ENCODE measurements around the gene CD300A.
"Not testable (repeated sequence)": the region's sequence is repeated elsewhere in the genome, so short reads cannot be mapped to it uniquely, and the experiment has no call there.

The CD300A gene

DNA sequence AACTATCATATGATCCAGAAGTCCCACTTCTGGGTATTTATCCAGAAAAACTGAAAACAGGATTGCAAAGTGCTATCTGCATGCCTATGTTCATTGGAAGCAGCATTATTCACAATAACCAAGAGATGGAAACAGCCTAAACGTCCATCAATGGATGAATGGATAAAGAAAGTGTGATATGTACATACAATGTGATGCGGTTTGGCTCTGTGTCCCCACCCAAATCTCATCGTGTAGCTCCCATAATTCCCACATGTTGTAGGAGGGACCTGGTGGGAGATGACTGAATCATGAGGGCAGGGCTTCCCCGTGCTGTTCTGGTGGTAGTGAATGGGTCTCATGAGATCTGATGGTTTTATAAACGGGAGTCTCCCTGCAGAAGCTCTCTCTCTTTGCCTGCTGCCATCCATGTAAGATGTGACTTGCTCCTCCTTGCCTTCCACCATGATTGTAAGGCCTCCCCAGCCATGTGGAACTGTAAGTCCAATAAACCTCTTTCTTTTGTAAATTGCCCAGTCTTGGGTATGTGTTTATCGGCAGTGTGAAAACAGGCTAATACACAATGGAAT, 52.1 kb downstream of the CD300A start:
- DNase-seq (ENCODE audit: low read depth): not testable (repeated sequence)

DNA sequence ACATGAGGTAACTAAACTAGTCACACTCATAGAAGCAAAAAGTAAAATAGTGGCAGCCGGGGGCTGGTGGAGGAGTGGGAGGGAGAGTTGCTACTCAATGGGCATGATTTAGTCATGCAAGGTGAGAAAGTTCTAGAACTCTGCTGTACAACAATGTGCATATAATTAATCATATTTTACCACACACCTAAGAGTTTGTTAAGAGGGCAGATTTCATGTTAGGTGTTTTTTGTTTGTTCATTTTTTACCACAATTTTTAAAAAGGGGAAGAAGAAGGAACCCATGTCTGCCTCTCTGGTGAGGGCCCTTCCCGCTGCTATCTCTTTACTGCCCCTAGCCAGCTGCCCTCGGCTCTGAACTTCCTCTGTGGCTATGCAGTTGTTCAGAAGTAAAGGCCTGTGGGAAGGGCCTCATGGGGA, 53.6 kb downstream of the CD300A start:
- DNase-seq (ENCODE audit: low read depth): no peak

DNA sequence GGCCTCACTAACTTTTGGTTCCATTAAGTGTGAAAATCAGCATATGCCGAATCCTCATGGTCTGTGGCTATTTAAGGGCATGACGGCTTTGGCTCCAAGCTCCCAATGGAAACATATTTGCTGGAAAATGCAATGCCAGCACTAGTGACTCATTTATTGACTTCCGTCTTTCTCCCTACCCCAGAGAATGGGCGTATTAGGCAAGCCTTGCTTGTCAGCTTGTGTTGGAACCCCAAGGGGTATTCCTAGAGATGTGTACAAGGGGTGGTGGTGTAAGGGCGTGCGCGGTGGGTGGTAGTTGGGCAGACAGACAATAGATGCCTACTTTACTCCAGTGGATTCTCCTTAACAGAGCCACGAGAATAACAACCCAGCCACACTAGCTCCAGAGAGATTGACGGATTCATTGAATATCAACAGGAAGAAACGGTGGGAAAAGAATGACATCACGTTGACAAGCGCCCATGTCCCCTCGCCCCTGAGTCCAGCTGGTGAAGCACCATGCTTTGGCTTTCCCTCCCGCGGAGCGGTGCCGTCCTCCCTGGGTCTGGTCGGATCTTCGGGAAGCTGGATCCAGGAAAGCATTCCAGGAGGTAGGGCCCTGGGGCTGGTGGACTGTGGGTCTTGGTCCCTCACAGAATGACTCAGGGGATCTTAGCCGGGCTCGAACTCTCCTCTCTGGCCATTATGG, 54.5 kb downstream of the CD300A start:
- no peak for DNase-seq (ENCODE audit: low read depth)

DNA sequence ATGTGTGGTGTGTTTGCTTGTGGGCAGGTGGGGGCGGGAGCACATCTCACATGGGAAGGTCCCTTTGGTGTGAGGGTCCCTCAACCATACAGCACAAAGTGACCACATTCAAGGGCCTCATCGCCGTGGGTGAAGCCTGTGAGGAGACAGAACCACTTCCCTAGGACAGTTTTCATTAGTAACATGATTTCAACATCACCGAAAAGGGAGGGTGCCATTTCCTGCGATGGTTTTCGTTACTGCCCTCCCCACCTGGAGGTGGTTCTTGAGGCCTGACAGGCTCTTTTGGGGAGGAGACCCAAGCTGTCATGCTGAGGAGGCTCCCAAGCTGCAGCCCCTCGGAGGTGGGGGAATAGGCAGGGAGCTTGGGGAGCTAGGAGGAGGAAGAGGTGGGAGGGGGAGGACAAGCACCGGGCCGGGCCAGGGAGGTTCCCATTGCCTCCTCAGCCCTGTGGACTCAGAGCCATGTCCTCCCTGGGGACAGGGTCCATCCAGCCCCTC, 55.3 kb downstream of the CD300A start:
- no peak for DNase-seq (ENCODE audit: low read depth)

DNA sequence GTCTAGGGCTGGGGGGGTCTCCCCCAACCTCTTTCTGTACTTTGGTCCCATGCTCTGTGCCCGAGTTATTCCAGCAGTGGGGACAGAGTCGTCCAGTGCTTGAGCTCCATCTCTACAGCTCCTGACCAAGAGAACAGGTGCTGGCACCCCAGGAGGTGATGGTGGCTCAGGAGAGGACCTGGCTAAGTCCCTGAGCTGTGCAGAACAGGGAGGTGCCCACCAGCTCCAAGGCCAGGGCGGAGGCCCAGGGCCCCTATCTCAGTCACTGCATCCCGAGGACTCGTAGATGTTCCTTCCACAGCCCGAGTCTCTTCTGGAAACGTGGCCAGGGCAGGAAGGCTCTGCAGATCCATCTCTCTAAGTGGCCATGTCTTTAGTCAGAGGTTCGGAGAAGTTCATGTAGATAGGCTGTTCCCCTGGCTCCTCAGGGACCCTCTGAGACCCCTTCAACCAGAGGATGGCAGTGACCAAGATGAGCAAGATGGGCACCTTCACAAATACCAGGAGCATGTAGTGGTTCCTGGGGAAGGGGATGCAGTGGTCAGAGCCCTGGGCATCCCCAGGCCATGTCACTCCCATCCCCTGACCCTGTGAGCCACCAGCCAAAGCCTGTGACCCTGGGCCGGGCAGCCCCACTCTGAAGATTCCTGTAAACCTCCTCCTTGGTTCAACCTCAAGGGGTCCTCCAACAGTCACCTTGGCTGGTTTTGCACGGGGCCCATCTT, 56.1 kb downstream of the CD300A start:
- no peak for DNase-seq (ENCODE audit: low read depth)

DNA sequence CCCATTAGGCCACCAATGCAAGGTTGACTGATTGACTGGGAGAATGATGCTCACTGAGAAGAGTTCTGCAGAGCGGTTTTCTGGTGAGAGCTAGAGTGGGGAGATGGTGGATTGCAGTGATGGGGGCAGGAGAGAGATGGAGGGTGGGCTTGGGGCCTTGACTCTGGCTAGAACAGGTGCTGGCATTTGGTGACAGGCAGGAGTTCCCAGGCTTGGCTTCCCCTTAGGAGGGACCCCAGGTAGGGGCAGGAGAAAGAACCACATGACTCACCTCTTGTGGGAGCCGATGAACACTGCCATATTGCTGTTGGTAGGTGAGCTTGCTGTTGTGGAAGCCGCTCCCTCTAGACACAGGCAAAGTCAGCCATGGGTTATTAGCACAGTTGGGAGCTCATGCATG, 56.9 kb downstream of the CD300A start:
- no peak for DNase-seq (ENCODE audit: low read depth)

DNA sequence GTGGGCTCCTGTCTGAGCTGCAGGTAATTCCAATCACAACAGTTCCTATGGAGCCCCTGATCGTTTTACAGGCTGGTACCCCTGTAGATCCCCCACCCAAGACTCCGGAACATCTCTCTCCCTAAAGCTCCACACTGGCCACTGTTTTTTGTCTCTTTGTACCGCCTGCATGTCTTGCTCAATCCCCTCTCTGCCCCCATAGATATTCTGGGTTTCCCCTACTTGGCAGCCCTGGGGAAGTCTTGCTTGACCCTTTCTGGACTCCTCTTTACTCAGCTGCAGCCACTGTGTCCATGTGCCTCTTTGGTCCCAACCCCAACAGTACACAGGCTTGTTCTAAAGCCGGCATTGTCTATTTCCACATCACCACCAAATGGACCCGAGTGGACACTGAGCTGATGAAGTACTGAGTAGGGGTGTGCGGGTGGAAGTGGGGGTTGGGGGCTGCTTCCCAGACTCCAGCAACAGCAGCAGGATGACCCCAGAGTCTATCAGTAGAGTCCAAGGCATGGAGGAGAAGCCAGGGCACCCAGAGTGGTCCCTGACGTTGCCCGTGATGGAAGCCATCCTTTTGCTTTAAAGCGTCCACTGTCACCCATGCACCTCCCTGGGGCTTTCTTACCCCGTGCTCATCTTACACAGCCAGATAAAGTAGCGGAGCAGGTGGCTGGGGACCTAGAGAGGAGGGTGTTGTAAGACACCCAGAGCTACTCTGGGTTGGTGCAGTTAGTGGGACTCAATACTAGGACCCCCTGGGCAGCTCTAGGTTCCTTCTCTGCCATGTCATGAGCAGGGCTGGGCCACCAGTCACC, 58.4 kb downstream of the CD300A start:
- DNase-seq (ENCODE audit: low read depth): no peak

DNA sequence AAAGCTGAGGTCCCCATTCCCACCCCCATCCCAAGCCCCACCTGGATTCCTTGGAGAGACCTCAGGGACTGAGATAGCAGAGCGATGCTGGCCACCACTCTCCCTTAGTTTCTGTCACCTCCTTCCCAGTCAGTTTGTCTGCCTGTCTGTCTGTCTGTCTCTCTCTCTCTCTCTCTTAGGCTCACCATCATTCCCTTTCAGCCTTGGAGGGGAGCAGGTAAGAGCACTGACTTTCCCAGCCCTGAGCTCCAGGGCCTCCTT, 59.0 kb downstream of the CD300A start:
- no peak for DNase-seq (ENCODE audit: low read depth)

DNA sequence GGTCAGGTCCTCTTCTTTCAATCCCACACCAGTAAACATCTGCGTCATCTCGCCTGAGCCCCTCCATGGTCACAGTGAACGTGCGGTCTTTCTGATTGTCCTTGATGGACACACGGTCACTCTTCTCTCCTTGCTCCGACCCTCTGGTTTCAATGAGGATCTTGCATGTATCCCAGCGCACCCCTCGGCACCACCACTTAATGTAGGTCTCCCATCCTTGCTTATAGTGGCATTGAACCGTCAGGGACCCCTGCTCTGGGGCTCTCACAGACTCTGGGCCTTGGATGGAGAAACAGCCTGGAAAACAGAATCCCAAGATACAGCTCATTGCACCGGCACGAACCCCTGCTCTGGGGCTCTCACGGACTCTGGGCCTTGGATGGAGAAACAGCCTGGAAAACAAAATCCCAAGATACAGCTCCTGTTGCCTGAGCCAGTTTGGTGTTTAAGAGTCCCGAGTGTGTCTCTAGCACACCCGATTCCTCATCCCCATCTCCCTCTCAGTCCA, 59.4 kb downstream of the CD300A start:
- DNase-seq (ENCODE audit: low read depth): no peak

DNA sequence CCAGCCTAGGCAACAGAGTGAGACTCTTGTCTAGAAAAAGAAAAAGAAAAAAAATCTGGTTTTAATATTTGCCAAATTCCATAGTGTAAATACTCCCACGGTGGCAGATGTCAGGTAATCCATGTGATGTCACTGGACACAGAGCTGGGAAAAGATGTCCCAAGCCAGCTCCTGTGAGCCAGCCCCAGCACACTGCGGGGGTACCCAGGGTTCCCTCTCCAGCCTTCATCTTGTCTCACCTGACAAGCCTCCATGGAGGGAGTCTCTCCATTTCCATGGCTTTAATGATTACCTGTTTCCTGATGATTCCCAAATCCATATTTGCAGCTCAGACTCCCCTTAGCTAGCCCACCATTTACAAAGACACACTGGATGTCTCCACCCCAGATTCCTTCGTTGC, 60.2 kb downstream of the CD300A start:
- no peak for DNase-seq (ENCODE audit: low read depth)

DNA sequence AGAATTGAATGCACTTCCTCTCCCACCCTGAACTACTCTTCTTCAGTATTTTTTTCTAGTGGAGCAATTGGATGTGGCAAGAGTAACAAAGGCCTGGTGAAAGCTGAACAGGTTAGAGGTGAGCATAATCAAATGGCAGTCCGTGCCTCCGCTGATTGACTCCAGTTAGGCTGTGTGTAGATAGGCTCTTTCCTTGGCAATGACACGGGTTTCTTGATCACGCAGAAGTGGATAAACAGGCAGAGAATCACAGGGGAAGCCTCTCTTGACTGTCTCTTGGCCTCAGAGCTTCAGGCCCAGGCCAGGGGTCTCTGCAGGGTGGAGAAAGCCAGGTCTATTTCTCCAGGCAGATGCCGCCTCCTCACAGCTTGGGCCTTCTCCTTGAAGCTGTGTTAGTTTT, 60.6 kb downstream of the CD300A start:
- no peak for DNase-seq (ENCODE audit: low read depth)

DNA sequence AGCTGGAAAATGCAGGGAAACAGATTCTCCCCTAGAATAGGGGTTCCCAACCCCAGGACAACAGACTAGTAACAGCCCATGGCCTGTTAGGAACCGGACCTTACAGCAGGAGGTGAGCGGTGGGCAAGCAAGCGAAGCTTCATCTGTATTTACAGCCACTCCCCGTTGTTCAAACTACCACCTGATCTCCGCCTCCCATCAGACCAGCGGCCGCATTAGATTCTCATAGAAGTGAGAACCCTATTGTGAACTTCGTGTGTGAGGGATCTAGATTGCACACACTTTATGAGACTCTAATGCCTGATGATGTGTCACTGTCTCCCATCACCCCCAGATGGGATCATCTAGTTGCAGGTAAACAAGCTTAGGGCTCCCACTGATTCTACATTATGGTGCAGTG, 61.3 kb downstream of the CD300A start:
- no peak for DNase-seq (ENCODE audit: low read depth)

DNA sequence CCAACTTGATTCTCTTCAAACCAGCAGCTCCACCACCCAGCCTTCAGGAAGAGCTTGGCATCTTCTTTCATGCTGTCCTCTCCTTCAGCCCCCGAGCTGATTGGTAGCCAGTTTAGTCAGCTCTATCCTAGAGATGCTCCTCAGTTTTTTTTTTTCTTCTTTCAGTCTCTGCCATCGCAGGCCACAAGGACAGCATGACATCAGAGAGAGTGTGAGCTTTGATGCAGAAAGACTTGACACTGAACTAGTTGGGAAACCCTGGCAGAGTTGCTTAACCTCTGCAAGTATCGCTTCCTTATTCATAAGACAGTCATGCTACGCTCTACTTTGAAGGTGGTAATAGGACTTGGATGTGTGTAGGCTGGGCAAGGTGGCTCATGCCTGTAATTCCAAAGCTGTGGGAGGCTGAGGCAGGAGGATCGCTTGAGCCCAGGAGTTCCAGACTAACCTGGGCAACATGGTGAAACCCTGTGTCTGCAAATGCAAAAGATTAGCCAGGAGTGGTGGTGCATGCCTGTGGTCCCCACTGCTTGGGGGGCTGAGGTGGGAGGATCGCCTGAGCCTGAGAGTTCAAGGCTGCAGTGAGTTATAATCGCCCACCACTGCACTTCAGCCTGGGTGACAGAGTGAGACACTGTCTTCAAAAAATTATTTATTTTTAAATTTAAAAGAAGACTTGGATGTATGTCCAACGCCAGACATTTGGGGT, 62.2 kb downstream of the CD300A start:
- DNase-seq (ENCODE audit: low read depth): no peak

DNA sequence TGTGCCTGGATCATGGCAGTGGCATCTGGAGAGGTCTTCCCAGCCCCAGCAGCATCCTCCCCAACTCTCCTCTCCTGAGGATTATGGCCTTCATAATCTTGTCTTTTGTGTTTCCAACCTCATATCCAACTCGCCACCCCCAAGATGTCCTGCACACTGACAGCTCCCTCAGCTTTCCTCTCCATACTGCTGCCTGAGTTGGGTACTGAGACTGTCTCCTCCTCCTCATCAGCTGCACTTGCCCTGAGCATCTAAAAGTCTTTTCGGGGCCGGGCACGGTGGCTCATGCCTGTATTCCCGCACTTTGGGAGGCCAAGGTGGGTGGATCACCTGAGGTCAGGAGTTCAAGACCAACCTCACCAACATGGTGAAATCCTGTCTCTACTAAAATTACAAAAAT, 62.8 kb downstream of the CD300A start:
- no peak for DNase-seq (ENCODE audit: low read depth)

DNA sequence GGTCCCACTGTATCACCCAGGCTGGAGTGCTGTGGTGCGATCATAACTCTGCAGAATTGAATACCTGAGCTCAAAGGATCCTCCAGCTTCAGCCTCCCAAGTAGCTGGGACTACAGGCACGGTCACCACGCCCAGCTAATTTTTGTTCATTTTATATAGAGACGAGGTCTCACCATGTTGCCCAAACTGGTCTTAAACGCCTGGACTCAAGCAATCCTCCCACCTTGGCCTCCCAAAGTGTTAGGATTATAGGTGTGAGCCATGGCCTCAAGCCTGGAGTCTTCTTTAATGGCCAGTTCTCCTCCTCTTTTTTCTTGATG, 64.4 kb downstream of the CD300A start:
- DNase-seq (ENCODE audit: low read depth): no peak

DNA sequence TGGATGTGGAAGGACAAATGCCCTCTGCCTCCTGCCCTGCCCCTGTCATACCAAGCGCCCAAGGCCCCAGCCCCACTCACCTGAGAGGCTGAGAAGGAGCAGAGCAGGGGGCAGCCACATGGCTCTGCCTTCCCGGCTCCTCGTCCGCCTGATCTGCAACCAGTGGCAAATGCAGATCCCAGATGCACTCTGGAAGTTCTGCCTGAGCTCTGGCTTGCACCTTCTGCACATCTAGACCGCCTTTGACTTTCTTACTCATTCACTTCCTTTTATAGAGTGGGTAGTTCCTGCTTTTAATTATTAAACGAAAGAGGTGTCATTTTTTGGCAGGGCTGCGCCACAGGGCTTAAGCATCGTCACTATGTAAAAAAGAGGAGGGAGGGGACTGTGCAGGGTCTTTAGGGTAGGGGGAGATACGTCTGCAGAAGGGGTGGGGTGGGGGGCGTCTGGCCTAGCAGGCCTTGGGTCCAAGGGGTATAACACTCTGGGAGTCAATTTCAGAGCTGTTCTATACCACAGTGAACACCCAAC, 64.9 kb downstream of the CD300A start, which contains the start of gene CD300LB:
CD300LB (minus strand) TSS at position 245 of the 531 bp plus-strand sequence; CDS start at position 120, 125 bp downstream.
- DNase-seq (ENCODE audit: low read depth): no peak

DNA sequence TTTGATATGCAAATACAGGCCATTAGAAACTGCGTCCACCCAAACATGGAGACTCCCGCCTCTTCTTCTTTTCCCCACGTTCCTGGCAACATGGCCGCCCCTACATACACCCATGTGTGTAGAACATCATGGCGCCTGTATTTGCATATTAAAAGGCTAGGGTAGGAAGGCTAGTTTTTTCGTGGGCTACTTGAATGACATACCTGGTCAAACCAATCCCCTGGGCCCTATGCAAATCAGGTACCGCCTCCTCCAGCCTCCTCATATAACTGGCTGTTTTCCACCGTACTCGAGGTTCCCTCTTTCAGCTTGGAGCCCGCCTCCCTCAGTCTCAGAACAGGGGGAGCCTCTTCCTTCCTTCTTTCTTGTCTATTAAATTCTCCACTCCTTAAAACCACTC, 65.7 kb downstream of the CD300A start:
- DNase-seq (ENCODE audit: low read depth): no peak

All from T follicular helper cell (primary cell).